Measurements from ENCODE around the gene VSTM2B.

Gene VSTM2B

GRCh38 chr19:29569038-29569911, 43.5 kb downstream of the VSTM2B start:
- DNase-seq = no peak

- DNase-seq = no peak
These were observed 45.4 kb downstream of the VSTM2B start for GRCh38 chr19:29571181-29571580.

DNA sequence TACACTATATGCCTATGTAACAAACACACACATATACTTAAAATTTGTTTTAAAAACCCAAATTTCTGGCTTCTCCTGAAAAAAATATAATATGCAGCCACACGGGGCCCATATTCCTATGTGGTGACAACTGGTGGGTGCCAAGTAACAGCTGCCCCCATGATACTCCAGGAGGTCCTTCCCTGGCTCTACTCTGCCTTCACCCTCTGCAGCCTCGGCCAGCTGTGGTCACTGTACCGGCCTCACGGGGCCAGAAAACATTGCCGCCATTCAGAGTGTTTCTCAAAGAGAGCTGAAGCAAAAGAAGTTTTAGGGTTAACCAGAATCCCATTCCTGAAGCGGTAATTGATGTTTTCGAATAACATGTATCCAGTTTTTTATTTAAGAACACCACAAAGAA, 47.7 kb downstream of the VSTM2B start:
- no peak for DNase-seq

- no peak for DNase-seq
These were observed 48.7 kb downstream of the VSTM2B start for GRCh38 chr19:29574510-29574909.

- no peak for DNase-seq
These were observed 50.3 kb downstream of the VSTM2B start for GRCh38 chr19:29576046-29576606.

GRCh38 chr19:29576761-29577648, 51.2 kb downstream of the VSTM2B start:
- DNase-seq = peak; percentile 37

GRCh38 chr19:29577649-29577963, 51.8 kb downstream of the VSTM2B start:
- DNase-seq = no peak

DNA sequence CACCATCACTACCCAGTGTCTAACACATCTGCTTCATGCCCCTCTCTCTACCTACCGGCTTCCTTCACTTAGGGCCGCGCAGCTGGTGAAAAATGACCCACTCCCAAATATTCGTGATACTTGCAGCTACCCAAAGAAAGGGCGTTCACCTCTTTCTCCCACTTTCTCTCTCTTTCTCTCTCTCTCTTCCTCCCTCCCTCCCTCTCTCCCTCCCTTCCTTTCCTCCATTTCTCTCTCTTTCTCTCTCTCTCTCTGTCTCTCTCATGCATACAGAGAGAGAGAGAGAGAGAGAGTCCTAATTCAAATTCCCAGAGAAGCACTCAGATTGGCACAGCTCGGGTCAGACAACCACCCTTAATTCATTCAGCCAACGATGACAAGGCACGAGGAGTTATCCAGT, 52.6 kb downstream of the VSTM2B start:
- no peak for DNase-seq

DNA sequence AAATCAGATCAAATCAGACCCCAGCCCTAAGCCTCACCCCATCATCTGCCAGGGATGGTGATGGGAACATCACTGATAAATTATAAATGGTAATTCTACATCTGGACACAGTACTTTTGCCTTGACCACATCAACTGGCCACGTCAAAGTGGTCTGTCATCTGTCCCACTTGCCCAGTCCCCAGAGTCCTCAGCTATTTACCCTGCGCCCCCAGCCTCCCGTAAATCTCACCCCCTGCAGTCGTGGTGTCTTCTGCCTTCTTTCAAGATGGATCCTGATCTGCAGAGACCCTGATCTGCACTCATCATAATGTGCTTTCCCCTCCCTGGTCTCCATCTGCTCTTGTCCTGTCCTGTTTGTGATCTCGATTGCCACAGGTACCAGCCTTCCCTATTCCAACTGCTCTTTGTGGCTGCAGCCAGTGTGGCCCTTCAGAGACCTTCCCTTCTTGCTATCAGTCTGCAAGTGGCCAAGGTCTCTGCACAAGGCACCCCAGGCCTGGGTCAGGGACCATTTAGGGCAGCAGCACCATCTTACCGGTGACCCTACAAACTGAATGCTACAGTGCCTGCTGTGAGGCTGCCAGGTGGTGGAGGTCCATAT, 53.6 kb downstream of the VSTM2B start:
- DNase-seq = no peak

DNA sequence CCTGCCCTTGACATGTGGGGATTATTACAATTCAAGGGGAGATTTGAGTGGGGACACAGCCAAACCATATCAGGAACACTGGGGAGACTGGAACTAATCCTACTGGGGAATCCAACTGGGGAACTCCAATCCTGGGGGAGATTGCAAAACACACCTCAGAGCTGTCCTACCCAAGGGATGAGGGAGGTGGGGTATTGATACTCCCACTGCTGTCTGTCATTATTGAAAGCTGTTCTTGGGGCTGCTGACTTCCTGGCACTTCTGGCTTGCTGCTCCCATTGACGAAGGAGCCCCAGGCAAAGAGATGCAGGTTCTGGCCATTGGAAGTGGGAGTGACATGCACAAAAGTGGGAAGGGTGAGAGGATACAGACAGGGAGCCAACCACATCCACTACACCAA, 55.6 kb downstream of the VSTM2B start:
- no peak for DNase-seq

DNA sequence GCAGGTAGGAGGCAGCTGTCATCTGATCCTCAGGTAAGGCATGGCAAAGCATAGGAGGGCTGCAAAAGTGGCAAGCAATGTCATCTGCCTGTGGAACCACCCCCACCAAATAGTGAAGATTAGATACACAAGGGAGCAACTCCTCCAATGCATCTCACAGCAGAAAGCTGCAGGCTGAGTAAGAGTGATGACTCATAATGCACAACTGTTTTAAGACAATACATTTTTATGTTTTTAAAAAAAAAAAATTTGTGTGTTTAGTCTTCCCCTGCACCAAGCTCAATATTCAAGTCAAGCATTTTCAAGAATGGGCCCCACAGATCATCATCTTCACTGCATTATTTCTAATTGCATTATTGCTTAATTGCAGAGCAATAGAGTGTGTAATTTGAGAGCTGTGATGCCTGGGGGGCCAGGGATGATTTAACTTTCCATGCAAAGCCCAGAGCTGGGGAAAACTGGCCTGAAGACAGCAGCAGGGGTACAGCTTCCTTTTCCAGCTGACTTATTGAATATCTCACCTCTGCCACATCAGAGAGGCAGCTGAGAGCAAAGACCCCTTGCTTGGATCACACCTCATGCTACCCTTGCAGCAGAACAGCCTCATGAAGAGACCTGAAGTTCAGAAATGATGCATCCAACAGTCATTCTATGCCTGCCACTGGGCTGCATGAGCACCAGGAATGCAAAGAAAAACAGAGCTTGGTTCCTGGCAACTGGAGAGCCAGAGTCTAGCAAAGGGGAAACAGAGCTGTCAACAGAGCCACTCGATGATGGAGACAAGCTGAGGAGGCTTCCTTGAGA, 57.6 kb downstream of the VSTM2B start:
- no peak for DNase-seq

DNA sequence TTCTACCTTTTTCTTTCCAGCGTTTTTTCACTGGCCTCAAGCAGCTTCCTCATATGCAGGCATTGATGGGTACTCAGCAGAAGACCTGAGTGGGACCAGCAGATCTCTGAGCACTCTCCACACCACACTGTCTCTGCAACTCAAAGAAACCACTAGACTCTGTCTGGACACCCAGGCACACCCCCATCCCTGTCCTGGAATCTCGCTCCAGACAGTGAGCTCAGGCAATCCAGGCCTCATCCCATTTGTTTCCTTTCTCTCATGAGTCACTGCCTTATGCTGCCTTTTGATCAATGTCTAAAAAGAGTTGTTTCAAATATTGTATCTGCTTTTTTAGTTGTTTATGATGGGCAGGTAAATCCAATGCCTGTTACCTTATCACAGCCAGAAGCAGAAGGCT, 60.6 kb downstream of the VSTM2B start:
- no peak for DNase-seq

- DNase-seq = no peak
These were observed 61.3 kb downstream of the VSTM2B start for GRCh38 chr19:29587059-29587458.

DNA sequence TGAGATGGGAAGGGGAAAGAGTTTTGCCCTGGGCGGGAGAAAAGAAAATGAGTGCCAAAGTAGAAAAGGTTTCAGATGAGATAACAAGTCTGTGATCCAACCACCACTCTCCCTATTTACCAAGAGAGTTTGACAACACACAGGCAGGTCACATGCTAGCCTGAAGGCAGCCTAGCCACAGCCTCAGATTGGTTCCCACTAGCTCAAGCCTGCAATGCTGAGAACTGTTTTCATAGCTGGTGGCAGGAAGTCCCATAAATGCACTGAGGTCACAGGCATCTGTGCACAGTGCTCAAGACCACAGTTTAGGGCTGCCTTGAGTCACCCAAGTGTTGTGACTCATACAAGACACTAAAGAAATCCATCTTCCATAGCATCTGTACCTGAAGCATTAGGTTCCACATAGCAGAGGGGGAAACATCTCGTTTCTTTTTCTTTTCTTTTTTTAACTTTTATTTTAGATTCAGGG, 61.8 kb downstream of the VSTM2B start:
- DNase-seq = peak; percentile 56

DNA sequence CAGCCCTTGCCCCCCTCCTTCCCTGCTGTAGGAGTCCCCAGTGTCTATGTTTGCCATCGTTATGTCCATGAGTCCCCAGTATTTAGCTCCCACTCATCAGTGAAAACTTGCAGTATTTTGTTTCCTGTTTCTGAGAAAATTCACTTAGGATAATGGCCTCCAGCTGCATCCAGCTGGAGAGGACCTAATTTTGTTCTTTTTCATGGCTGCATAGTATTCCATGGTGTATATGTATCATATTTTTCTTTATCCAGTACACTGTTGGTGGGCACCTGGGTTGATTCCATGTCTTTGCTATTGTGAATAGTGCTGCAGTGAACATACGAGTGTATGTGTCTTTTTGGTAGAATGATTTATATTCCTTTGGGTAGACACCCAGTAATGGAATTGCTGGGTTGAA, 62.3 kb downstream of the VSTM2B start:
- DNase-seq = no peak

DNA sequence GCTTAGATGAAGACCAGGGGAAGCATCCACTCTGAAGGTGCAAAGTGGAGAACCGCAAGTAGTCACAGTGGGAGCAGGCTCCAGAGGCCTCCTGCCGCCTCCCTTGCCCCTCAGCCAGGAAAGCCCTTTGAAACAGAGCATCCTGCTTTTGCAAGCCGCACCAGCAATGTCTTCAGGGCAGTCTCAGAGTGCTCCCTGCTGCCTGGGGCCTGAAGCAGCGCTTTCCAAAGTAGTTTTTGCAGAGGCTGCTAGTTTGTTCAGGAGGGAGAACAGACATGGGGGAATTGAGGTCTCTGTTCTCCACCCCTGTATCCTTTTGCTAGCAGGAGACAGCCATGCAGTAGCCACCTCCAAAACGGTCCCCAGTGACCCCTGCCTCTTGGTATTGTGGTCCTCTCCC, 64.5 kb downstream of the VSTM2B start:
- DNase-seq = no peak

DNA sequence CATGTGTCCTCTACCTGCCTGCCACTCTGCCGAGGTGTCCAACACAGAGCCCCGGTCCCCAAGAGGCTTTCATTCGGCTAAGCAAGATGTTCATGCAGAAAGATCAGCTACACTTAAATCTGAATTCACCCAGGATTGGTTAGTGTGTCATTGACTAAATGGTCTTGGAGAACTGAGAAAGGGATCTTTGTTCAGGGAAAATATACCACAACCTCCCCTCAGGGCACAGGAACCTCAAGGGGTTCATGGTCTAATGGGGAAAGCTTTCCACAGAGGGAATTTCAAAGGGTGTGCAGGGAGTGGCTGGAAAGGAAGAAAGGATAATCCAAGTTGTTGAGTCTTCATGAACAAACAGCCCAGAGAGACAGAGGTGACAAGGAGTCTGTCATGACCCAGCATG, 65.9 kb downstream of the VSTM2B start:
- DNase-seq = no peak

DNA sequence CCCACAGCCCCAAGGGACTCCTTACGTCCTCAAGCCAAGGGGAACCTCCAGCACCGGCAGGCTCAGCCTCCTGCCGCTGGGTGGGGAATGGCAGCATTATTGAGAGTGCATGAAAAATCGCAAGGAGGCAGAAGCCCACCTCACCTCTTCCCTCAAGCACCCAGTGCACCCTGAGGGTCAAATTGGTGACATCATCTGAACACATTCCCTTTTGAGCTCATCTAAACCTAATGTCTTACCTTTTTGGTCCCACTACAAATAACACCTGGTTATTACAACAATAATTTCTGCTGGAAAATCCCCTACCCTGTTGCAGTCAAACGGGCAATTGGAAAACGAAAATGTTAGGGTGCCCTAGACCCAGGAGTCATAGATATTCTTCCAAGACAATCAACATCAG, 68.1 kb downstream of the VSTM2B start:
- no peak for DNase-seq

GRCh38 chr19:29596080-29596727, 70.4 kb downstream of the VSTM2B start:
- DNase-seq = no peak

- DNase-seq = no peak
These were observed 71.2 kb downstream of the VSTM2B start for GRCh38 chr19:29596885-29597525.

GRCh38 chr19:29598036-29598435, 72.2 kb downstream of the VSTM2B start:
- DNase-seq = no peak

Data from stimulated activated naive CD4-positive, alpha-beta T cell treated with Interleukin-2 at 50 U/mL for 16 hours (primary cell).